NT2/D1 (cell line): ENCODE results near the gene ACAT1.

Experiments
- SUZ12 ChIP-seq: IDR thresholded peaks from 2 replicates; pipeline ENCODE4 v1.6.1; 2011; ENCODE audit not compliant: insufficient read length, insufficient read depth; ENCODE audit errors: extremely low read depth
- YY1 ChIP-seq: IDR thresholded peaks from 2 replicates; pipeline ENCODE4 v1.6.1; 2011; ENCODE audit not compliant: insufficient read length, insufficient read depth
- ZNF274 ChIP-seq: IDR thresholded peaks from 2 replicates; pipeline ENCODE4 v1.6.1; 2011; ENCODE audit warnings: mild to moderate bottlenecking, low read depth, low read length

DNA sequence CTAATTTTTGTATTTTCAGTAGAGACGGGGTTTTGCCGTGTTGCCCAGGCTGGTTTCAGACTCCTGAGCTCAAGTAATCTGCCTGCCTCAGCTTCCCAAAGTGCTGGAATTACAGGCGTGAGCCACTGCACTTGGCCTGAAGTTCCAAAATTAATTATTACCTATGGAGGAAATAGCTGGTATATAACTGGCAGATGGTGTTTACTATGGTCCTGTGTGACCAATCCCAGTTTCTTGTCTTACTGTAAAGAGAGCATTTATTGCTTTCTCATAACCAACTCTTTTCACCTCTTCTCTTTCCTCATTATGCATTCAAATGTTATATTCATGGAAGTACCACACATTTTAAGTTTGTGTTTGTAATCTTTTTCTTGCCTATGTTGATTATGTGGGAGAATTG is 24.2 kb upstream of the ACAT1 start:
- TF ChIP-seq SUZ12 (no peak), YY1 (no peak), ZNF274 (no peak)
